CD14-positive monocyte (primary cell): ENCODE measurements around the gene ALLC. TPM values are rescaled to one million over a fixed set of nuclear protein-coding genes. Genes with fewer than 3 reads are reported as not detected.
A peak's percentile ranks its signal among the peaks of the same experiment; 100 is the strongest.

Experiments used
- DNase-seq, 3 donors: peaks; one replicate each; pipeline ENCODE4 v3.0.0-alpha.2; 2011 to 2022
- H2AFZ ChIP-seq: 2 replicates; pipeline ENCODE4 v1.6.0; 2012; ENCODE audit warnings: mild to moderate bottlenecking, low read depth, low read length, inconsistent platforms; ENCODE audit not compliant: insufficient read depth, poor library complexity, severe bottlenecking
- H3K27ac ChIP-seq, 2 donors: 1 replicate in 1 of 2; 2 replicates in 1 of 2; pipeline ENCODE4 v1.5.1; 2012 to 2013; ENCODE audit warnings: low read length in 2 of 2, control low read depth in 1 of 2, inconsistent platforms in 1 of 2, low read depth in 1 of 2, mild to moderate bottlenecking in 1 of 2
- H3K27me3 ChIP-seq, 2 donors: one replicate each; pipeline versions ENCODE4 v1.6.0 to v1.6.1; 2011 to 2013; ENCODE audit warnings: low read length in 2 of 2; ENCODE audit not compliant: control insufficient read depth in 2 of 2, insufficient read depth in 2 of 2
- H3K36me3 ChIP-seq, 2 donors: replicated peaks in 1 of 2; 1 replicate in 1 of 2; 2 replicates in 1 of 2; pipeline versions ENCODE4 v1.5.1 to v1.6.1; 2012 to 2013; ENCODE audit warnings: low read length in 2 of 2, control low read depth in 1 of 2, inconsistent platforms in 1 of 2, mild to moderate bottlenecking in 1 of 2; ENCODE audit not compliant: insufficient read depth in 2 of 2, control insufficient read depth in 1 of 2
- H3K4me1 ChIP-seq, 2 donors: 1 replicate in 1 of 2; 2 replicates in 1 of 2; pipeline versions ENCODE4 v1.5.1 to v1.6.1; 2012 to 2013; ENCODE audit warnings: low read length in 2 of 2, control low read depth in 1 of 2, inconsistent platforms in 1 of 2, mild to moderate bottlenecking in 1 of 2, moderate library complexity in 1 of 2; ENCODE audit not compliant: insufficient read depth in 2 of 2, control insufficient read depth in 1 of 2
- H3K4me2 ChIP-seq: replicated peaks from 2 replicates; pipeline ENCODE3; 2012; ENCODE audit warnings: low read length, moderate library complexity, mild to moderate bottlenecking; ENCODE audit not compliant: poor library complexity, severe bottlenecking; ENCODE audit errors: extremely low read depth
- H3K4me3 ChIP-seq, 3 experiments: fragments of 200-600 bp in 1 of 3; sonication (generic) in 1 of 3; replicated peaks in 1 of 3; 1 replicate in 2 of 3; 2 replicates in 1 of 3; pipeline ENCODE4 v1.5.1; 2011 to 2013; ENCODE audit warnings: low read length in 3 of 3, mild to moderate bottlenecking in 3 of 3, control low read depth in 2 of 3, low read depth in 2 of 3, inconsistent platforms in 1 of 3, moderate library complexity in 1 of 3
- H3K79me2 ChIP-seq: 2 replicates; pipeline ENCODE4 v1.6.0; 2012; ENCODE audit warnings: mild to moderate bottlenecking, control low read depth, inconsistent platforms, low read length, moderate library complexity; ENCODE audit not compliant: insufficient read depth
- H3K9ac ChIP-seq: 2 replicates; pipeline ENCODE4 v1.6.0; 2017; ENCODE audit warnings: low read length, mild to moderate bottlenecking; ENCODE audit not compliant: insufficient read depth, poor library complexity, severe bottlenecking
- H3K9me3 ChIP-seq, 2 donors: replicated peaks in 1 of 2; 1 replicate in 1 of 2; 2 replicates in 1 of 2; pipeline versions ENCODE4 v1.5.1 to v1.6.1; 2012 to 2013; ENCODE audit warnings: low read length in 2 of 2, control low read depth in 1 of 2; ENCODE audit not compliant: control insufficient read depth in 1 of 2, insufficient read depth in 1 of 2
- H4K20me1 ChIP-seq: 2 replicates; pipeline ENCODE4 v1.6.0; 2012; ENCODE audit warnings: mild to moderate bottlenecking, low read length, control low read depth, moderate library complexity; ENCODE audit not compliant: insufficient read depth
- H3K27ac Mint-ChIP-seq, 7 donors: one replicate each; pipeline ENCODE4 v1.8.0; 2020; ENCODE audit warnings: mild to moderate bottlenecking in 7 of 7, mixed read lengths in 7 of 7, moderate library complexity in 6 of 7, inconsistent platforms in 2 of 7
- H3K27me3 Mint-ChIP-seq, 3 donors: one replicate each; pipeline ENCODE4 v1.8.0; 2021 to 2022; ENCODE audit warnings: low read depth in 3 of 3, mild to moderate bottlenecking in 3 of 3, mixed read lengths in 3 of 3, moderate library complexity in 3 of 3, inconsistent platforms in 1 of 3
- H3K36me3 Mint-ChIP-seq, 2 donors: one replicate each; pipeline ENCODE4 v1.8.0; 2020; ENCODE audit warnings: mixed read lengths in 2 of 2, inconsistent platforms in 1 of 2, mild to moderate bottlenecking in 1 of 2
- H3K4me1 Mint-ChIP-seq: one replicate; pipeline ENCODE4 v1.8.0; 2020; ENCODE audit warnings: mild to moderate bottlenecking, mixed read lengths
- H3K4me3 Mint-ChIP-seq, 2 donors: one replicate each; pipeline ENCODE4 v1.8.0; 2020; ENCODE audit warnings: mild to moderate bottlenecking in 2 of 2, mixed read lengths in 2 of 2, moderate library complexity in 1 of 2
- H3K9me3 Mint-ChIP-seq, 7 donors: one replicate each; pipeline ENCODE4 v1.8.0; 2020 to 2022; ENCODE audit warnings: mixed read lengths in 7 of 7, mild to moderate bottlenecking in 6 of 7, moderate library complexity in 6 of 7, inconsistent platforms in 2 of 7
- WGBS: methylation state at CpG from one replicate; pipeline ENCODE4 v1.1.5; 2013; ENCODE audit warnings: missing lambda C conversion rate; ENCODE audit not compliant: insufficient coverage; 5-methylcytosine and 5-hydroxymethylcytosine counted together
- intact Hi-C, 2 donors: fragments of 100-400 bp; cut with micrococcal nuclease; formaldehyde crosslinking; loops; one replicate each; pipeline versions ENCODE4 v1.15.0 to v1.15.1; 2023
- polyA plus RNA-seq, 3 donors: library from polyadenylated mRNA; depleted of rRNA in 1 of 3; unstranded in 2 of 3; stranded (reverse) in 1 of 3; fragments of 300-500 nt in 2 of 3; fragments of >200 nt in 1 of 3; fragmentation: Illumina TruSeq in 2 of 3; gene quantifications; 1 replicate in 2 of 3; 2 replicates in 1 of 3; pipeline ENCODE4 v1.2.3, GENCODE V29; 2012 to 2021
- TF ChIP-seq, protein P1 (sequence below): fragments of 200-600 bp; IDR thresholded peaks from one replicate; pipeline ENCODE4 v1.8.0; 2022; ENCODE audit warnings: antibody characterized with exemption, mild to moderate bottlenecking

The ALLC gene
- polyA plus RNA-seq, 3 donors, result not detected

DNA sequence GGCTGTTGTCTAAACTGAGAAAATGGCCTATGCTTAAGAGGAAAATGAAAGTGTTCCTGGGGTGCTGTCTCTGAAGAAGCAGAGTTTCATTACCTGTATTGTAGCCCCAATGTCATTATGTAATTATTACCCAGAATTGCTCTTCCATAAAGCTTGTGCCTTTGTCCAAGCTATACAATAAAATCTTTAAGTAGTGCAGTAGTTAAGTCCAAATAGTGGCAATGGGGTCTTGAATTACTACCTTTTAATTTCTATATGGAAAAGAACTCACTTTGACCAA lies 13.8 kb upstream of the ALLC start:
- Mint-ChIP-seq H3K4me3 (no peak overlapping the region), H3K9me3 (peaks cover 0 to 2% (median 0%) of the 10 kb centered on the region in 7 donors), H3K27ac (no peak overlapping the region), H3K4me1 (no peaks in the 10 kb centered on the region), H3K36me3 (no peaks in the 10 kb centered on the region), H3K27me3 (peaks cover 0 to 6% (median 4%) of the 10 kb centered on the region in 3 donors)
- intact Hi-C loops, result no loop called here
- H3K27me3 ChIP-seq, result no peaks in the 10 kb centered on the region
- TF ChIP-seq, protein P1, sequence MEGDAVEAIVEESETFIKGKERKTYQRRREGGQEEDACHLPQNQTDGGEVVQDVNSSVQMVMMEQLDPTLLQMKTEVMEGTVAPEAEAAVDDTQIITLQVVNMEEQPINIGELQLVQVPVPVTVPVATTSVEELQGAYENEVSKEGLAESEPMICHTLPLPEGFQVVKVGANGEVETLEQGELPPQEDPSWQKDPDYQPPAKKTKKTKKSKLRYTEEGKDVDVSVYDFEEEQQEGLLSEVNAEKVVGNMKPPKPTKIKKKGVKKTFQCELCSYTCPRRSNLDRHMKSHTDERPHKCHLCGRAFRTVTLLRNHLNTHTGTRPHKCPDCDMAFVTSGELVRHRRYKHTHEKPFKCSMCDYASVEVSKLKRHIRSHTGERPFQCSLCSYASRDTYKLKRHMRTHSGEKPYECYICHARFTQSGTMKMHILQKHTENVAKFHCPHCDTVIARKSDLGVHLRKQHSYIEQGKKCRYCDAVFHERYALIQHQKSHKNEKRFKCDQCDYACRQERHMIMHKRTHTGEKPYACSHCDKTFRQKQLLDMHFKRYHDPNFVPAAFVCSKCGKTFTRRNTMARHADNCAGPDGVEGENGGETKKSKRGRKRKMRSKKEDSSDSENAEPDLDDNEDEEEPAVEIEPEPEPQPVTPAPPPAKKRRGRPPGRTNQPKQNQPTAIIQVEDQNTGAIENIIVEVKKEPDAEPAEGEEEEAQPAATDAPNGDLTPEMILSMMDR, result no peak
- H3K4me3 ChIP-seq, result no peak overlapping the region
- H4K20me1 ChIP-seq, result no peaks in the 10 kb centered on the region
- H2AFZ ChIP-seq, result no peak overlapping the region
- H3K9me3 ChIP-seq, result no peaks in the 10 kb centered on the region
- DNase-seq, result no peak
- H3K36me3 ChIP-seq, result no peaks in the 10 kb centered on the region
- H3K9ac ChIP-seq, result no peak overlapping the region
- no peaks in the 10 kb centered on the region for H3K4me1 ChIP-seq
- H3K27ac ChIP-seq, result no peak overlapping the region
- H3K79me2 ChIP-seq, result no peaks in the 10 kb centered on the region
- no peak overlapping the region for H3K4me2 ChIP-seq

DNA sequence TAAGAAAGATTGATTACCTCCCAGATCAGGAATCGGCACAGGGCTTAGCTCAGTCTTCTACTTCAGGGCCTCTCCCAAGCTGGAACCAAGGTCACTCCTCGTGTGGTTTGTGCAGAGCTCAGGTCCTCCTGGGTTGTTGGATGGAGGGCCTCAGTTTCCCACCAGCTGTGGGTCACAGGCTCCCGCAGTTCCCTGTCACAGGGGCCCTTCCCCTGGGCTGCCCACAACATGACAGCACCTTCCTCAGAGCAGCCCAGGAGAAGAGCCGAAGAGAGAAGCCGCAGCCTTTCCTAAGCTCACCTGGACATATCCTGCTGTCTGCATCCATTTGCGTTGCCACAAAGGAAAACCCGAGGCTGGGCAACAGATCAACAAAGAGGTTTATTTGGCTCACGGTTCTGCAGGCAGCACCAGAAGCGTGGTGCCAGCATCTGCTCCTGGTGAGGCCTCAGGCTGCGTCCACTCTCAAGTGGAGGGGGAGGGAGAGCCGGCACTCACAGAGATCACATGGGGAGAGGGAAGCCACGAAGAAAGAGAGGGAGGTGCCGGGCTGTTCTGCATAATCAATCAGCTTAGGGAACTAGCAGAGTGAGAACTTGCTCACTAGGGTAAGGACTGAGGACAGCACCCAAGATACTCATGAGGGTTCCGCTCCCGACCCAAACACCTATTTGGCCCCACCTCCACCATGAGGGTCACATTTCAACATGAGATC lies 13.0 kb upstream of the ALLC start:
- peaks cover 0 to 2% (median 0%) of the 10 kb centered on the region in 7 donors for H3K9me3 Mint-ChIP-seq
- Histone ChIP-seq H3K27me3 (no peaks in the 10 kb centered on the region), H3K9me3 (no peaks in the 10 kb centered on the region), H2AFZ (no peak overlapping the region), H3K4me1 (no peaks in the 10 kb centered on the region), H4K20me1 (no peaks in the 10 kb centered on the region), H3K4me3 (no peak overlapping the region), H3K79me2 (no peaks in the 10 kb centered on the region), H3K27ac (no peak overlapping the region), H3K36me3 (no peaks in the 10 kb centered on the region), H3K9ac (no peak overlapping the region), H3K4me2 (no peak overlapping the region)
- peak overlapping the region in 1 of 7 donors; percentile 26 for H3K27ac Mint-ChIP-seq
- H3K36me3 Mint-ChIP-seq, result no peaks in the 10 kb centered on the region
- no peak for DNase-seq
- TF ChIP-seq, protein P1, result no peak
- H3K27me3 Mint-ChIP-seq, result peaks cover 0 to 6% (median 3%) of the 10 kb centered on the region in 3 donors
- H3K4me3 Mint-ChIP-seq, result no peak overlapping the region
- WGBS, result 91% methylated on average over 12 of the region's 15 CpGs
- no peaks in the 10 kb centered on the region for H3K4me1 Mint-ChIP-seq
- intact Hi-C loops, result loop anchor here in 1 of 2 donors (5.0 kb wide), 1 partner anchor 218 kb away; no protein-coding TSS in a partner anchor
